GM10847 (cell line): ENCODE measurements around the gene CDH13.

ENCODE experiments used
- POLR2A ChIP-seq: IDR thresholded peaks from 2 replicates; pipeline ENCODE4 v1.6.1; 2011; ENCODE audit not compliant: insufficient read length; ENCODE audit errors: extremely low read depth

The CDH13 gene

GRCh38 chr16:83847371-83848225 lies 1220.8 kb downstream of the CDH13 start:
- no peak for TF ChIP-seq POLR2A

DNA sequence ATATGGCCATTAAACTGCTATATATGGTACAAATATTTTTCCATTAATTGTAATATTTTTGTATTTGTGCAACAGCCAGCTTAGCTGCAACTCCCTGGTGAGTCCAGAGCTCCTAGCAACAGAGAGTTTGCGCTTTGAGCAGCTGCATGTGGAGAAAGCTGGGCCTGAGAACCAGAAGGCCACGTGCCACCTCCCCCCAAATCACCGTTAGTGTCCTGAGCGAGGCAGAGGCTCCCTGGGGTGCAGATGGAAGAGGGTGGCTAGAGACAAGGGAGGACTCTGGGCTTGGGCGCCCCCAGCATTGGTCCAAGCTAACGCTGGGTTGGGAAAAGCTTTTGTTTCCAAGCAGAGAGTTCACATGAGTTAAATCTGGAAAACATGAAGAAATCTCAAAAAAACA lies 1222.7 kb downstream of the CDH13 start:
- no peak for TF ChIP-seq POLR2A
